H1 (cell line): ENCODE measurements around the gene RECK. TPM values are rescaled to one million over a fixed set of nuclear protein-coding genes. Genes with fewer than 3 reads are reported as not detected.

ENCODE experiments used
- CTBP2 ChIP-seq: IDR thresholded peaks from 2 replicates; pipeline ENCODE4 v1.7.0; 2011; ENCODE audit warnings: borderline replicate concordance, mild to moderate bottlenecking, moderate library complexity, mixed read lengths, low read length; ENCODE audit not compliant: insufficient read depth, insufficient read length
- JUN ChIP-seq: IDR thresholded peaks from 2 replicates; pipeline ENCODE4 v1.6.1; 2011; ENCODE audit warnings: low read depth, mild to moderate bottlenecking, improper control_type of control experiment, low read length
- RAD21 ChIP-seq, 2 experiments: IDR thresholded peaks in 1 of 2; conservative IDR thresholded peaks in 1 of 2; 2 replicates each; pipeline ENCODE4 v1.6.1; 2011; ENCODE audit warnings: low read depth in 2 of 2, low read length in 2 of 2, improper control_type of control experiment in 1 of 2, inconsistent platforms in 1 of 2, mild to moderate bottlenecking in 1 of 2, moderate library complexity in 1 of 2
- polyA plus RNA-seq, 7 experiments: library from polyadenylated mRNA; depleted of rRNA in 3 of 7; stranded (reverse) in 5 of 7; unstranded in 2 of 7; fragments of >200 nt in 5 of 7; fragments of 200-250 nt in 2 of 7; gene quantifications; 1 replicate in 5 of 7; 2 replicates in 1 of 7; 4 replicates in 1 of 7; pipeline versions ENCODE4 v1.2.1 to v1.2.3, GENCODE V29; 2011 to 2013; ENCODE audit warnings: missing spikeins in 2 of 7, mixed read lengths in 2 of 7
- total RNA-seq: library from RNA; stranded (reverse); fragmentation: NEBNext Ultra II Directional; extraction: Animal tissue kit (Norgen Biotek cat#: 25700); gene quantifications from 2 replicates; pipeline ENCODE4 v1.2.1, GENCODE V29; 2021

Gene RECK
- total and polyA plus RNA-seq, 2 of the 8 experiments (the other 6 are each of a cell fraction or from before 2014, with no cell fraction given) = 5.4 to 9.8 TPM

- TF ChIP-seq CTBP2 (no peak), RAD21 (IDR thresholded peaks at IDR 0.05 in 1 of 2, conservative IDR thresholded peaks at IDR 0.05 in 1 of 2; ENCODE audit: low read depth in 2 of 2, low read length in 2 of 2) (no peak), JUN (no peak)
- TF ChIP-seq, all 59 proteins: peak for 0
Measured at GRCh38 chr9:36074055-36074454, 37.3 kb downstream of the RECK start (continued).
